ENCODE data around the gene ZNF440. TPM values are rescaled to one million over a fixed set of nuclear protein-coding genes. Genes with fewer than 3 reads are reported as not detected.
A peak's percentile ranks its signal among the peaks of the same experiment; 100 is the strongest.
"Not testable (repeated sequence)": the region's sequence is repeated elsewhere in the genome, so short reads cannot be mapped to it uniquely, and the experiment has no call there.

Gene ZNF440
- polyA plus RNA-seq (2013, experiment 1 of 2): 4.2 TPM
- polyA plus RNA-seq (2013, experiment 2 of 2): 6.0 TPM

- no peaks in the 10 kb centered on the region for H3K36me3 ChIP-seq (ENCODE audit: insufficient read depth, low read length)
- H3K9me3 ChIP-seq (ENCODE audit: insufficient read depth, low read depth, low read length): no peaks in the 10 kb centered on the region; the same call in 1 of the 2 replicates
- no peaks in the 10 kb centered on the region for H3K4me1 ChIP-seq (ENCODE audit: insufficient read depth, low read length)
- peak within 1 kb of the TSS; percentile 83 for H3K9ac ChIP-seq (ENCODE audit: low read depth, low read length)
- 1% methylated on average over 55 of the region's 55 CpGs for WGBS
- H3K27ac ChIP-seq (ENCODE audit: low read depth, low read length): no peak within 1 kb of the TSS
- peaks cover 40% of the 10 kb centered on the region for H3K27me3 ChIP-seq (ENCODE audit: insufficient read depth, low read length)
- peak within 1 kb of the TSS; percentile 87 for H3K4me3 ChIP-seq (ENCODE audit: low read length)
Measured at GRCh38 chr19:11814029-11814699, at the start of gene ZNF440. Gene ZNF440 (plus strand): TSS chr19:11814273. CDS start chr19:11814448, 175 bp downstream.

- Histone ChIP-seq H3K36me3 (ENCODE audit: insufficient read depth, low read length) (no peaks in the 10 kb centered on the region), H3K9me3 (ENCODE audit: insufficient read depth, low read depth, low read length) (0 out of 2 replicates have a peak, but pooled peaks cover 12% of the 10 kb centered on the region), H3K9ac (ENCODE audit: low read depth, low read length) (peak within 1 kb of the TSS; percentile 60), H3K27ac (ENCODE audit: low read depth, low read length) (no peak within 1 kb of the TSS), H3K4me3 (ENCODE audit: low read length) (peak within 1 kb of the TSS; percentile 65), H3K4me1 (ENCODE audit: insufficient read depth, low read length) (no peaks in the 10 kb centered on the region), H3K27me3 (ENCODE audit: insufficient read depth, low read length) (peaks cover 29% of the 10 kb centered on the region)
- WGBS: 2% methylated on average over 61 of the region's 61 CpGs
Measured at GRCh38 chr19:11766597-11767591, 47.2 kb upstream of the ZNF440 start, which contains the start of gene ZNF441. Gene ZNF441 (plus strand): TSS chr19:11767000. CDS start chr19:11767194, 194 bp downstream.

- WGBS: 31% methylated on average over 20 of the region's 20 CpGs
- Histone ChIP-seq H3K36me3 (ENCODE audit: insufficient read depth, low read length) (no peaks in the 10 kb centered on the region), H3K9ac (ENCODE audit: low read depth, low read length) (peak overlapping the region; percentile 60; the same call in 1 of the 2 replicates)
Measured at GRCh38 chr19:11767633-11768133, 46.4 kb upstream of the ZNF440 start.

GRCh38 chr19:11769995-11770394 lies 44.1 kb upstream of the ZNF440 start:
- Histone ChIP-seq H3K9ac (ENCODE audit: low read depth, low read length) (no peak overlapping the region), H3K27ac (ENCODE audit: low read depth, low read length) (no peak overlapping the region), H3K9me3 (ENCODE audit: insufficient read depth, low read depth, low read length) (peaks cover 37% of the 10 kb centered on the region), H3K27me3 (ENCODE audit: insufficient read depth, low read length) (peaks cover 24% of the 10 kb centered on the region), H3K36me3 (ENCODE audit: insufficient read depth, low read length) (no peaks in the 10 kb centered on the region), H3K4me1 (ENCODE audit: insufficient read depth, low read length) (no peaks in the 10 kb centered on the region), H3K4me3 (ENCODE audit: low read length) (no peak overlapping the region)
- 92% methylated on average over 4 of the region's 4 CpGs for WGBS

More at GRCh38 chr19:11767633-11768133, 46.4 kb upstream of the ZNF440 start:
- no peak overlapping the region for H3K27ac ChIP-seq (ENCODE audit: low read depth, low read length)
- H3K27me3 ChIP-seq (ENCODE audit: insufficient read depth, low read length): peaks cover 29% of the 10 kb centered on the region
- H3K9me3 ChIP-seq (ENCODE audit: insufficient read depth, low read depth, low read length): peaks cover 20% of the 10 kb centered on the region; the same call in 1 of the 2 replicates
- no peaks in the 10 kb centered on the region for H3K4me1 ChIP-seq (ENCODE audit: insufficient read depth, low read length)
- peak overlapping the region; percentile 65 for H3K4me3 ChIP-seq (ENCODE audit: low read length)

- H3K9ac ChIP-seq (ENCODE audit: low read depth, low read length); H3K4me1 ChIP-seq (ENCODE audit: insufficient read depth, low read length); H3K4me3 ChIP-seq (ENCODE audit: low read length); H3K27ac ChIP-seq (ENCODE audit: low read depth, low read length); H3K36me3 ChIP-seq (ENCODE audit: insufficient read depth, low read length): not testable (repeated sequence)
- H3K9me3 ChIP-seq (ENCODE audit: insufficient read depth, low read depth, low read length): peaks cover 47% of the 10 kb centered on the region
- WGBS: 73% methylated on average over 11 of the region's 11 CpGs
- peaks cover 24% of the 10 kb centered on the region for H3K27me3 ChIP-seq (ENCODE audit: insufficient read depth, low read length)
Measured at GRCh38 chr19:11771520-11771919, 42.6 kb upstream of the ZNF440 start.

GRCh38 chr19:11776669-11777068 lies 37.4 kb upstream of the ZNF440 start:
- H3K9me3 ChIP-seq (ENCODE audit: insufficient read depth, low read depth, low read length): peaks cover 79% of the 10 kb centered on the region
- H3K36me3 ChIP-seq (ENCODE audit: insufficient read depth, low read length): peaks cover 28% of the 10 kb centered on the region
- not testable (repeated sequence) for H3K27ac ChIP-seq (ENCODE audit: low read depth, low read length); H3K4me1 ChIP-seq (ENCODE audit: insufficient read depth, low read length); H3K4me3 ChIP-seq (ENCODE audit: low read length); H3K27me3 ChIP-seq (ENCODE audit: insufficient read depth, low read length); H3K9ac ChIP-seq (ENCODE audit: low read depth, low read length)
- WGBS: 97% methylated on average over 11 of the region's 11 CpGs

GRCh38 chr19:11780431-11781020 lies 33.5 kb upstream of the ZNF440 start:
- Histone ChIP-seq H3K9me3 (ENCODE audit: insufficient read depth, low read depth, low read length) (peaks cover 82% of the 10 kb centered on the region), H3K27ac (ENCODE audit: low read depth, low read length) (no peak overlapping the region), H3K4me3 (ENCODE audit: low read length) (no peak overlapping the region), H3K9ac (ENCODE audit: low read depth, low read length) (no peak overlapping the region), H3K36me3 (ENCODE audit: insufficient read depth, low read length) (peaks cover 29% of the 10 kb centered on the region), H3K4me1 (ENCODE audit: insufficient read depth, low read length) (no peaks in the 10 kb centered on the region), H3K27me3 (ENCODE audit: insufficient read depth, low read length) (no peaks in the 10 kb centered on the region)
- WGBS: 94% methylated on average over 7 of the region's 7 CpGs

- Histone ChIP-seq H3K27ac (ENCODE audit: low read depth, low read length) (no peak overlapping the region), H3K9me3 (ENCODE audit: insufficient read depth, low read depth, low read length) (peaks cover 78% of the 10 kb centered on the region), H3K36me3 (ENCODE audit: insufficient read depth, low read length) (peaks cover 29% of the 10 kb centered on the region), H3K4me3 (ENCODE audit: low read length) (no peak overlapping the region), H3K4me1 (ENCODE audit: insufficient read depth, low read length) (no peaks in the 10 kb centered on the region), H3K27me3 (ENCODE audit: insufficient read depth, low read length) (no peaks in the 10 kb centered on the region), H3K9ac (ENCODE audit: low read depth, low read length) (no peak overlapping the region)
- 94% methylated on average over 5 of the region's 5 CpGs for WGBS
Measured at GRCh38 chr19:11781295-11782057, 32.6 kb upstream of the ZNF440 start.

- no peaks in the 10 kb centered on the region for H3K27me3 ChIP-seq (ENCODE audit: insufficient read depth, low read length)
- H3K4me3 ChIP-seq (ENCODE audit: low read length): no peak overlapping the region
- peaks cover 23% of the 10 kb centered on the region for H3K36me3 ChIP-seq (ENCODE audit: insufficient read depth, low read length)
- H3K4me1 ChIP-seq (ENCODE audit: insufficient read depth, low read length): no peaks in the 10 kb centered on the region
- no CpG with 5 or more reads among the region's 1 CpG for WGBS
- H3K9me3 ChIP-seq (ENCODE audit: insufficient read depth, low read depth, low read length): peaks cover 66% of the 10 kb centered on the region
- no peak overlapping the region for H3K9ac ChIP-seq (ENCODE audit: low read depth, low read length)
- no peak overlapping the region for H3K27ac ChIP-seq (ENCODE audit: low read depth, low read length)
Measured at GRCh38 chr19:11783767-11784166, 30.3 kb upstream of the ZNF440 start.

- peaks cover 20% of the 10 kb centered on the region for H3K36me3 ChIP-seq (ENCODE audit: insufficient read depth, low read length)
Measured at GRCh38 chr19:11784356-11784755, 29.7 kb upstream of the ZNF440 start.

More at GRCh38 chr19:11784356-11784755, 29.7 kb upstream of the ZNF440 start:
- Histone ChIP-seq H3K9me3 (ENCODE audit: insufficient read depth, low read depth, low read length) (peaks cover 67% of the 10 kb centered on the region), H3K27me3 (ENCODE audit: insufficient read depth, low read length) (no peaks in the 10 kb centered on the region), H3K4me3 (ENCODE audit: low read length) (no peak overlapping the region), H3K4me1 (ENCODE audit: insufficient read depth, low read length) (no peaks in the 10 kb centered on the region), H3K9ac (ENCODE audit: low read depth, low read length) (no peak overlapping the region), H3K27ac (ENCODE audit: low read depth, low read length) (no peak overlapping the region)
- WGBS: 92% methylated on average over 3 of the region's 3 CpGs

All from HUES64 (cell line).